Spleen (tissue), 11 donors: ENCODE data around the gene AFDN. TPM values are rescaled to one million over a fixed set of nuclear protein-coding genes. Genes with fewer than 3 reads are reported as not detected.
A peak's percentile ranks its signal among the peaks of the same experiment; 100 is the strongest.

ENCODE experiments used
- DNase-seq: peaks from one replicate; pipeline ENCODE4 v3.0.0-alpha.2; 2020
- H3K27ac ChIP-seq, 8 donors: fragments of 200-600 bp; sonication (generic) in 7 of 8; 1 replicate in 4 of 8; 2 replicates in 4 of 8; pipeline versions ENCODE4 v1.5.0 to v1.8.0; 2016 to 2021; ENCODE audit warnings: inconsistent platforms in 4 of 8, mild to moderate bottlenecking in 4 of 8, moderate library complexity in 1 of 8
- H3K27me3 ChIP-seq, 7 donors: fragments of 200-600 bp; sonication (generic) in 6 of 7; replicated peaks in 1 of 7; 1 replicate in 4 of 7; 2 replicates in 3 of 7; pipeline versions ENCODE4 v1.5.0 to v1.8.0; 2016 to 2021; ENCODE audit warnings: inconsistent platforms in 3 of 7, mild to moderate bottlenecking in 1 of 7
- H3K36me3 ChIP-seq, 6 donors: fragments of 200-600 bp; sonication (generic) in 5 of 6; 1 replicate in 4 of 6; 2 replicates in 2 of 6; pipeline versions ENCODE4 v1.5.0 to v1.8.0; 2016 to 2021; ENCODE audit warnings: inconsistent platforms in 2 of 6
- H3K4me1 ChIP-seq, 6 donors: fragments of 200-600 bp; sonication (generic) in 5 of 6; 1 replicate in 3 of 6; 2 replicates in 3 of 6; pipeline versions ENCODE4 v1.5.0 to v1.8.0; 2016 to 2021; ENCODE audit warnings: inconsistent platforms in 3 of 6
- H3K4me3 ChIP-seq, 8 donors: fragments of 200-600 bp; sonication (generic) in 7 of 8; 1 replicate in 4 of 8; 2 replicates in 4 of 8; pipeline versions ENCODE4 v1.5.0 to v1.8.0; 2016 to 2021; ENCODE audit warnings: inconsistent platforms in 4 of 8, mild to moderate bottlenecking in 4 of 8, moderate library complexity in 2 of 8
- H3K9me3 ChIP-seq, 8 donors: fragments of 200-600 bp; sonication (generic) in 7 of 8; 1 replicate in 4 of 8; 2 replicates in 4 of 8; pipeline versions ENCODE4 v1.5.0 to v1.8.0; 2016 to 2021; ENCODE audit warnings: inconsistent platforms in 4 of 8
- POLR2A ChIP-seq, 3 donors: fragments of 450-650 bp; IDR thresholded peaks; one replicate each; pipeline ENCODE4 v1.5.1; 2017; ENCODE audit warnings: antibody characterized with exemption in 3 of 3, mild to moderate bottlenecking in 1 of 3
- POLR2AphosphoS5 ChIP-seq, 3 donors: sonication (generic); formaldehyde crosslinking; IDR thresholded peaks; one replicate each; pipeline ENCODE4 v1.5.1; 2017; ENCODE audit warnings: antibody characterized with exemption in 3 of 3
- WGBS, 5 donors: extraction: QIAGEN DNeasy Blood & Tissue Kit in 3 of 5; methylation state at CpG; one replicate each; pipeline versions ENCODE4 v1.1.5 to v1.1.7; 2013 to 2018; 5-methylcytosine and 5-hydroxymethylcytosine counted together
- intact Hi-C: fragments of 100-400 bp; cut with DNase I; formaldehyde crosslinking; loops from one replicate; pipeline ENCODE4 v1.15.0; 2023; ENCODE audit warnings: low total_unique reads
- polyA plus RNA-seq, 3 donors: library from polyadenylated mRNA; stranded (reverse); fragments of 200-250 nt; gene quantifications; one replicate each; pipeline ENCODE4 v1.2.1, GENCODE V29; 2013
- total RNA-seq, 7 donors: library from RNA; depleted of rRNA in 3 of 7; stranded (reverse); fragments of >200 nt in 3 of 7; fragmentation: NEBNext Ultra II Directional in 4 of 7; extraction: Animal tissue kit (Norgen Biotek cat#: 25700) in 4 of 7; gene quantifications; one replicate each; pipeline versions ENCODE4 v1.1.0 to v1.2.1, GENCODE V29; 2016 to 2021
- TF ChIP-seq, protein P1 (sequence below), 11 experiments: fragments of 200-600 bp in 7 of 11; fragments of 450-650 bp in 4 of 11; sonication (generic) in 4 of 11; IDR thresholded peaks in 8 of 11; conservative IDR thresholded peaks in 3 of 11; 1 replicate in 7 of 11; 2 replicates in 4 of 11; pipeline versions ENCODE4 v1.4.0 to v1.8.0; 2016 to 2021; ENCODE audit warnings: antibody characterized with exemption in 11 of 11, inconsistent platforms in 4 of 11, mild to moderate bottlenecking in 1 of 11
- donor health status: healthy with polysubstance abuse.
- donor health status: DM: no; HTN: no; CAD: no; lungs with moderate emphysema.
- donor health status: DM: no; HTN: no; CAD: no.
- donor health status: Bipolar disorder and iron deficiency.
- donor health status: healthy.
- donor health status: DM: no; HTN: no; CAD: no.
- donor health status: DM: yes; HTN: yes; CAD: no.

AFDN gene
- total and polyA plus RNA-seq, 10 donors = 7.4 to 148 (median 102) TPM

DNA sequence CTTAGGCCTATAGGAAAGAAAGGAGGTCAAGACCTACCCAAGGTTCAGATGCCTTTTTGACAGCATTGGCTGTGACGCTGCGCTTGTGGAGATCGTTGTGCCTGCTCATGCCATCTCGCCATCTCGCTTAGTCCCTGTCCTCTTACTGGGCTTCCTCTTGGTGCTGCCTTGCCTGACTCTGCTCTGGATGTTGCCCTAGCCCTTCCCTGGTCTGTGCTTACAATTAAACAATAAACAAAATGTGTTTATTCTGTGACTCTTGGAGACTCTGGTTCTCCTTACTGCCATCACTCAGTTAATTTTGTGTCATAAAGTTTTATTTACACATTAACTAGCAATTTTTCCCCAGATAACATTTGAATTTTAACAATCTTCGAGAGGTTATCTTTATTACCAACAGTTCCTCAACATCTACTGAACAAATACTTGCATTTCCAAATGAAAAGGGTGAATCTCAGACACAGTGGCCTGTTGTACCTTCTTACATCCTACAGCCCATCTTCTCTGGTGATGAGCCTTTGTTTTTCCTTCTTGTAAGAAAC, 11.6 kb downstream of the AFDN start:
- no peak overlapping the region for H3K4me3 ChIP-seq
- DNase-seq = no peak
- peaks cover 0 to 36% (median 17%) of the 10 kb centered on the region in 6 donors for H3K4me1 ChIP-seq
- intact Hi-C loops = no loop called here
- no peak for TF ChIP-seq POLR2AphosphoS5 (IDR thresholded peaks at IDR 0.05)
- no peak for TF ChIP-seq POLR2A (IDR thresholded peaks at IDR 0.05)
- TF ChIP-seq, protein P1, sequence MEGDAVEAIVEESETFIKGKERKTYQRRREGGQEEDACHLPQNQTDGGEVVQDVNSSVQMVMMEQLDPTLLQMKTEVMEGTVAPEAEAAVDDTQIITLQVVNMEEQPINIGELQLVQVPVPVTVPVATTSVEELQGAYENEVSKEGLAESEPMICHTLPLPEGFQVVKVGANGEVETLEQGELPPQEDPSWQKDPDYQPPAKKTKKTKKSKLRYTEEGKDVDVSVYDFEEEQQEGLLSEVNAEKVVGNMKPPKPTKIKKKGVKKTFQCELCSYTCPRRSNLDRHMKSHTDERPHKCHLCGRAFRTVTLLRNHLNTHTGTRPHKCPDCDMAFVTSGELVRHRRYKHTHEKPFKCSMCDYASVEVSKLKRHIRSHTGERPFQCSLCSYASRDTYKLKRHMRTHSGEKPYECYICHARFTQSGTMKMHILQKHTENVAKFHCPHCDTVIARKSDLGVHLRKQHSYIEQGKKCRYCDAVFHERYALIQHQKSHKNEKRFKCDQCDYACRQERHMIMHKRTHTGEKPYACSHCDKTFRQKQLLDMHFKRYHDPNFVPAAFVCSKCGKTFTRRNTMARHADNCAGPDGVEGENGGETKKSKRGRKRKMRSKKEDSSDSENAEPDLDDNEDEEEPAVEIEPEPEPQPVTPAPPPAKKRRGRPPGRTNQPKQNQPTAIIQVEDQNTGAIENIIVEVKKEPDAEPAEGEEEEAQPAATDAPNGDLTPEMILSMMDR (IDR thresholded peaks at IDR 0.05 in 8 of 11, conservative IDR thresholded peaks at IDR 0.05 in 3 of 11) = no peak
- H3K27me3 ChIP-seq = no peaks in the 10 kb centered on the region
- WGBS, 5 donors = 93 to 98% (median 94%) methylated on average over 6 of the region's 6 CpGs
- no peaks in the 10 kb centered on the region for H3K9me3 ChIP-seq
- no peaks in the 10 kb centered on the region for H3K36me3 ChIP-seq
- H3K27ac ChIP-seq = no peak overlapping the region

DNA sequence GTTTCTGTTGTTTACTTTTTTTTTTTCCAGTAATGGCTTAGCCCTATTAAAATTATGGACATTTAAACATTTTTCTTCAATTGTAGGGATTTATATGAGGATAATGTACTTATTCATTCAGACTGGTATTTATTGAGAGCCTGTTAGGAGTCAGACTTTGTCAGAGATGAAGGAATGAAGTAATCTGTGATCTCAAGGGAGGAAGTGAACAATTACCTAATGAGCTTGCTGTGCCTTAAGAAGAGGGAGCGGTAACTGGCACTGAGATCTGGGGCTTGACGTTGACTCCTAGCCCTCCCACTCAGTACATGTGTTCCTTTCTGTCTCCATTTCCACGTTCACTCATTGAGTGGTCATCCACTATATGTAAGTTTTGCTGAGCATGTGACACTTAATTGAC, 12.6 kb downstream of the AFDN start:
- H3K9me3 ChIP-seq = no peaks in the 10 kb centered on the region
- 70 to 82% (median 75%) methylated on average over 3 of the region's 3 CpGs for WGBS, 5 donors
- TF ChIP-seq, protein P1 (IDR thresholded peaks at IDR 0.05 in 8 of 11, conservative IDR thresholded peaks at IDR 0.05 in 3 of 11) = no peak
- TF ChIP-seq POLR2AphosphoS5 (IDR thresholded peaks at IDR 0.05) (no peak), POLR2A (IDR thresholded peaks at IDR 0.05) (no peak)
- H3K27me3 ChIP-seq = no peaks in the 10 kb centered on the region
- H3K27ac ChIP-seq = no peak overlapping the region
- DNase-seq = no peak
- H3K36me3 ChIP-seq = no peaks in the 10 kb centered on the region
- H3K4me1 ChIP-seq = peaks cover 0 to 28% (median 12%) of the 10 kb centered on the region in 6 donors
- intact Hi-C loops = no loop called here
- H3K4me3 ChIP-seq = no peak overlapping the region

DNA sequence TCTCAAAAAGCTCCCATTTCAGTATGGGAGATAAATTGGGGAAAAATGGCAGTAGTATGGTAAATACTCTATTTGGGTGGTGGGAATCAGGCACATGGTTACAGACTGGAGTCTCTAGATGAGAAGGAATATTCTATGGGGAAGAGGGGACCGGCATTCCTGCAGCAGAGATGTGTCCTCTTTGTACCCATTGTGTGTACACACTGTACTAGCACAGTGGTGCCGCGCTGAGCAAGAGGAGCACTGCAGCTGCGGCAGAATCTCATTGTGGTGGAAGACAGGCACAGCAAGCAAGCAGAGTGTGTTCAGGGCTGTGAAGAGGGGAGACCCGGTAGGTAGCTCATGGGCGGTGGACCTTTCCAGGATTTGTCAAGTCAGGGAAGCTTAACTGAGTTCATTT, 13.0 kb downstream of the AFDN start:
- Histone ChIP-seq H3K4me3 (no peak overlapping the region), H3K36me3 (no peaks in the 10 kb centered on the region), H3K27me3 (no peaks in the 10 kb centered on the region), H3K4me1 (peaks cover 0 to 28% (median 12%) of the 10 kb centered on the region in 6 donors), H3K27ac (no peak overlapping the region), H3K9me3 (no peaks in the 10 kb centered on the region)
- DNase-seq = peak; percentile 42
- intact Hi-C loops = no loop called here
- no peak for TF ChIP-seq POLR2AphosphoS5 (IDR thresholded peaks at IDR 0.05)
- TF ChIP-seq POLR2A (IDR thresholded peaks at IDR 0.05) = no peak
- TF ChIP-seq, protein P1 (IDR thresholded peaks at IDR 0.05 in 8 of 11, conservative IDR thresholded peaks at IDR 0.05 in 3 of 11) = no peak
- 76 to 96% (median 83%) methylated on average over 6 of the region's 6 CpGs for WGBS, 5 donors

DNA sequence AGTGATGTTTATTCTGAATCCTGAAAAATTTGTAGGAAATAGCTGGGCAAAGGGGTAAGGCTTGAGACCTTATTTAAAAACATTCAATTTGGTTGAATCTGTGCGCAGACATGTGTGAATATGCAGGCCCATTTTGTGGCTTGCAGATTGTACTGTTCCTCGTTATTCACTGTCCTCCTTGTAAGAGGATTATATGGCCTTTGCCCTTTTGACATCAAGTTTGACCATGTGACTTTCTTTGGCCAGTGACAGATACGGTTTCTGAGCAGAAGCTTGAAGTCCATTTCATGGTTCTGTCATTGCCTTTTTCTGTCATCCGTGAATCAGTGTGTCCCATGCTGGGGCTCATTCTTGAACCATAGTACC, 13.4 kb downstream of the AFDN start:
- H3K4me3 ChIP-seq = no peak overlapping the region
- TF ChIP-seq, protein P1 (IDR thresholded peaks at IDR 0.05 in 8 of 11, conservative IDR thresholded peaks at IDR 0.05 in 3 of 11) = no peak
- TF ChIP-seq POLR2A (IDR thresholded peaks at IDR 0.05) (no peak), POLR2AphosphoS5 (IDR thresholded peaks at IDR 0.05) (no peak)
- peaks cover 0 to 28% (median 12%) of the 10 kb centered on the region in 6 donors for H3K4me1 ChIP-seq
- H3K27me3 ChIP-seq = no peaks in the 10 kb centered on the region
- H3K27ac ChIP-seq = no peak overlapping the region
- H3K9me3 ChIP-seq = no peaks in the 10 kb centered on the region
- intact Hi-C loops = no loop called here
- no peak for DNase-seq
- 86 to 94% (median 87%) methylated on average over 4 of the region's 4 CpGs for WGBS, 5 donors
- H3K36me3 ChIP-seq = no peaks in the 10 kb centered on the region
